ENCODE data around the gene ASIC2.

ASIC2 gene

GRCh38 chr17:33287096-33287725 lies 5.9 kb downstream of the ASIC2 start:
- no peak for DNase-seq

GRCh38 chr17:33285413-33285812 lies 7.7 kb downstream of the ASIC2 start:
- DNase-seq, result no peak

GRCh38 chr17:33284022-33284421 lies 9.1 kb downstream of the ASIC2 start:
- DNase-seq, result no peak

GRCh38 chr17:33280162-33280943 lies 12.7 kb downstream of the ASIC2 start:
- no peak for DNase-seq

GRCh38 chr17:33277436-33278100 lies 15.5 kb downstream of the ASIC2 start:
- no peak for DNase-seq

- no peak for DNase-seq
Observed at GRCh38 chr17:33273743-33274410, 19.2 kb downstream of the ASIC2 start.

GRCh38 chr17:33273271-33273670 lies 19.8 kb downstream of the ASIC2 start:
- DNase-seq, result no peak

- DNase-seq, result no peak
Observed at GRCh38 chr17:33272438-33272837, 20.7 kb downstream of the ASIC2 start.

- no peak for DNase-seq
Observed at GRCh38 chr17:33269337-33270060, 23.6 kb downstream of the ASIC2 start.

- DNase-seq, result no peak
Observed at GRCh38 chr17:33267851-33268548, 25.1 kb downstream of the ASIC2 start.

GRCh38 chr17:33267271-33267790 lies 25.8 kb downstream of the ASIC2 start:
- DNase-seq, result no peak

GRCh38 chr17:33266611-33267010 lies 26.5 kb downstream of the ASIC2 start:
- no peak for DNase-seq

- DNase-seq, result no peak
Observed at GRCh38 chr17:33266116-33266515, 27.0 kb downstream of the ASIC2 start.

- DNase-seq, result no peak
Observed at GRCh38 chr17:33263396-33263795, 29.7 kb downstream of the ASIC2 start.

GRCh38 chr17:33262266-33263123 lies 30.6 kb downstream of the ASIC2 start:
- DNase-seq, result no peak

GRCh38 chr17:33261820-33262219 lies 31.3 kb downstream of the ASIC2 start:
- no peak for DNase-seq

- DNase-seq, result no peak
Observed at GRCh38 chr17:33260638-33261037, 32.5 kb downstream of the ASIC2 start.

GRCh38 chr17:33258296-33258695 lies 34.8 kb downstream of the ASIC2 start:
- DNase-seq, result no peak

- DNase-seq, result no peak
Observed at GRCh38 chr17:33245183-33245582, 47.9 kb downstream of the ASIC2 start.

- DNase-seq, result no peak
Observed at GRCh38 chr17:33243732-33244131, 49.4 kb downstream of the ASIC2 start.

All from femur (tissue), 1 donor.